ENCODE data around the gene RAPGEF2. TPM values are rescaled to one million over a fixed set of nuclear protein-coding genes. Genes with fewer than 3 reads are reported as not detected.

The RAPGEF2 gene
- total RNA-seq, 1 experiment from 2014 or later = 29.8 TPM

- POLR2A ChIA-PET (ENCODE audit: unreplicated experiment) = no interaction called here
- H3F3A ChIP-seq (ENCODE audit: insufficient read depth, low read depth) = no peaks in the 10 kb centered on the region
- no peaks in the 10 kb centered on the region; the same call in 1 of the 2 replicates for H4K20me1 ChIP-seq (ENCODE audit: insufficient read depth)
- H3K27me3 ChIP-seq (ENCODE audit: insufficient read depth, low read depth) = no peaks in the 10 kb centered on the region
- CTCF ChIA-PET = interaction anchor here (0.5 kb wide), 1 partner anchor 11 kb away, joined by 3 read pairs; no protein-coding TSS in a partner anchor
- H3K4me1 ChIP-seq (replicated peaks; ENCODE audit: insufficient read depth) = no peaks in the 10 kb centered on the region
- H2AFZ ChIP-seq = no peak overlapping the region
- no peaks in the 10 kb centered on the region for H3K36me3 ChIP-seq (ENCODE audit: low read depth)
- no peaks in the 10 kb centered on the region for H3K9me3 ChIP-seq (ENCODE audit: insufficient read depth, low read depth)
- H3K4me2 ChIP-seq = no peak overlapping the region
- H3K4me3 ChIP-seq = no peak overlapping the region
- peaks cover 13% of the 10 kb centered on the region for H3K79me2 ChIP-seq (ENCODE audit: low read depth)
- intact Hi-C loops (cut with micrococcal nuclease; ENCODE audit: unreplicated experiment) = no loop called here
- TF ChIP-seq CTCF (conservative IDR thresholded peaks at IDR 0.05) = no peak
- no peak for TF ChIP-seq EZH2 (IDR thresholded peaks at IDR 0.05; ENCODE audit: low read depth)
- no peak overlapping the region for H3K27ac ChIP-seq
- no TSS peak for BruUV-seq (replicated peaks)
- no peaks in the 10 kb centered on the region for H3K9me2 ChIP-seq (ENCODE audit: insufficient read depth)
- no peak for DNase-seq
Observed at GRCh38 chr4:159216834-159217233, 114.0 kb downstream of the RAPGEF2 start.

GRCh38 chr4:159219862-159220261 lies 117.0 kb downstream of the RAPGEF2 start:
- Histone ChIP-seq H3K4me2 (no peak overlapping the region), H4K20me1 (ENCODE audit: insufficient read depth) (no peaks in the 10 kb centered on the region; the same call in 1 of the 2 replicates), H3K27ac (no peak overlapping the region), H3K79me2 (ENCODE audit: low read depth) (peaks cover 13% of the 10 kb centered on the region), H3K27me3 (ENCODE audit: insufficient read depth, low read depth) (no peaks in the 10 kb centered on the region), H2AFZ (no peak overlapping the region), H3K9me2 (ENCODE audit: insufficient read depth) (no peaks in the 10 kb centered on the region), H3K4me3 (no peak overlapping the region), H3K9me3 (ENCODE audit: insufficient read depth, low read depth) (no peaks in the 10 kb centered on the region), H3F3A (ENCODE audit: insufficient read depth, low read depth) (no peaks in the 10 kb centered on the region), H3K36me3 (ENCODE audit: low read depth) (no peaks in the 10 kb centered on the region), H3K4me1 (replicated peaks; ENCODE audit: insufficient read depth) (no peaks in the 10 kb centered on the region)
- no peak for DNase-seq
- intact Hi-C loops (cut with micrococcal nuclease; ENCODE audit: unreplicated experiment) = no loop called here
- CTCF ChIA-PET = no interaction called here
- TF ChIP-seq CTCF (conservative IDR thresholded peaks at IDR 0.05) (no peak), EZH2 (IDR thresholded peaks at IDR 0.05; ENCODE audit: low read depth) (no peak)
- POLR2A ChIA-PET (ENCODE audit: unreplicated experiment) = no interaction called here
- no TSS peak for BruUV-seq (replicated peaks)

- no peak for TF ChIP-seq EZH2 (IDR thresholded peaks at IDR 0.05; ENCODE audit: low read depth)
- TF ChIP-seq CTCF (conservative IDR thresholded peaks at IDR 0.05) = no peak
- no peaks in the 10 kb centered on the region; the same call in 1 of the 2 replicates for H4K20me1 ChIP-seq (ENCODE audit: insufficient read depth)
- no TSS peak for BruUV-seq (replicated peaks)
- no peak overlapping the region for H3K27ac ChIP-seq
- POLR2A ChIA-PET (ENCODE audit: unreplicated experiment) = no interaction called here
- no peaks in the 10 kb centered on the region for H3K4me1 ChIP-seq (replicated peaks; ENCODE audit: insufficient read depth)
- no peaks in the 10 kb centered on the region for H3K36me3 ChIP-seq (ENCODE audit: low read depth)
- no peak for DNase-seq
- CTCF ChIA-PET = no interaction called here
- H2AFZ ChIP-seq = no peak overlapping the region
- H3K4me3 ChIP-seq = no peak overlapping the region
- H3K79me2 ChIP-seq (ENCODE audit: low read depth) = peaks cover 13% of the 10 kb centered on the region
- H3K9me3 ChIP-seq (ENCODE audit: insufficient read depth, low read depth) = no peaks in the 10 kb centered on the region
- H3K4me2 ChIP-seq = no peak overlapping the region
- H3F3A ChIP-seq (ENCODE audit: insufficient read depth, low read depth) = no peaks in the 10 kb centered on the region
- intact Hi-C loops (cut with micrococcal nuclease; ENCODE audit: unreplicated experiment) = no loop called here
- H3K9me2 ChIP-seq (ENCODE audit: insufficient read depth) = no peaks in the 10 kb centered on the region
- no peaks in the 10 kb centered on the region for H3K27me3 ChIP-seq (ENCODE audit: insufficient read depth, low read depth)
Observed at GRCh38 chr4:159220353-159220752, 117.5 kb downstream of the RAPGEF2 start.

All from PC-9 (cell line).